GM19328 (cell line): ENCODE data around the gene SLC39A10.

Source experiments
- ATAC-seq: cut with Tn5 transposase; IDR thresholded peaks from one replicate; pipeline ENCODE4 v1.9.1; 2021; ENCODE audit warnings: mild to moderate bottlenecking, moderate library complexity; ENCODE audit not compliant: unreplicated experiment

Gene SLC39A10

DNA sequence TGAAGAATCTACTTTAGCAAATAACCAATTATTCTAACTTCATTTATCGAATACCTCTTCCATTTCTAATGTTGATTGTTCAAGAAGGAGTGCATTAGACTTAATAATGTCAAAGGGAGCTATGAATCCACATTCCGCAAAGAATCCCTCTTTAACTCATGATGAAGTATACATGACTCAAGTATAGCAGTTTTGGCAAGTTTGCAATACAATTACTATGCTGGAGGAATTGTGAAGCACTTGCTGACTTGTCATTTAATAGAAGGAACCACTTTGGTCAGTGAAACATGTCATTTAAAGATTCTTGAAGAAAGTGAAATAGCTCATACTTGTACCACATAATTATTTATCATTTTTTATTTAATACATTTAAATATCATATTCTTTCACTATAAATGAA is 125.1 kb downstream of the SLC39A10 start:
- ATAC-seq = no peak
